ENCODE measurements around the gene CLRN1.

CLRN1 gene

GRCh38 chr3:150876611-150877265 is 95.8 kb downstream of the CLRN1 start:
- Histone ChIP-seq H3K9ac (ENCODE audit: insufficient read length, low read depth) (no peak overlapping the region), H3K4me3 (ENCODE audit: insufficient read length, low read depth) (no peak overlapping the region), H3K9me3 (ENCODE audit: insufficient read depth, low read length) (no peaks in the 10 kb centered on the region), H3K4me1 (ENCODE audit: insufficient read depth, insufficient read length) (no peaks in the 10 kb centered on the region), H3K36me3 (ENCODE audit: insufficient read depth, insufficient read length, low read length) (no peaks in the 10 kb centered on the region), H3K27me3 (ENCODE audit: insufficient read depth, insufficient read length) (no peaks in the 10 kb centered on the region)
- DNase-seq (ENCODE audit: low read depth, low spot score) = no peak
- TF ChIP-seq SUZ12 (IDR thresholded peaks at IDR 0.05; ENCODE audit: extremely low read depth, insufficient read depth, insufficient read length) (no peak), YY1 (IDR thresholded peaks at IDR 0.05; ENCODE audit: insufficient read depth, insufficient read length) (no peak), ZNF274 (IDR thresholded peaks at IDR 0.05; ENCODE audit: low read depth, low read length) (no peak)

Measured in NT2/D1 (cell line).